ENCODE data around the gene DSN1.

DSN1 gene

DNA sequence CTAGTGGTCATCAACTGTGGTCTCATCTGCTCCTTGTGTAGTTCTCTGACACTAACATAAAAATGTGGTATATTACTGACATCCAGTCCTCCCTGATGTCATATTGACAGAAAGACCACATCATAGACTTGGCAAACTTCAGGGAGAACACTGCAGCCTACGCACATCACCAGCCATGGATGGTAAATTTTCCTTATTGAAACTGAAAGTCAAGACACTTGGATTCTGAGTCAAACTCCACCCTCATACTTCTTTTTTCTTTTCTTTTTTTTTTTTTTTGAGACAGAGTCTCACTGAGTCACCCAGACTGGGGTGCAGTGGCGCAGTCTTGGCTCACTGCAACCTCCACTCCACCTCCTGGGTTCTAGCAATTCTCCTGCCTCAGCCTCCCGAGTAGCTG is 53.1 kb downstream of the DSN1 start:
- TF ChIP-seq, protein P1, sequence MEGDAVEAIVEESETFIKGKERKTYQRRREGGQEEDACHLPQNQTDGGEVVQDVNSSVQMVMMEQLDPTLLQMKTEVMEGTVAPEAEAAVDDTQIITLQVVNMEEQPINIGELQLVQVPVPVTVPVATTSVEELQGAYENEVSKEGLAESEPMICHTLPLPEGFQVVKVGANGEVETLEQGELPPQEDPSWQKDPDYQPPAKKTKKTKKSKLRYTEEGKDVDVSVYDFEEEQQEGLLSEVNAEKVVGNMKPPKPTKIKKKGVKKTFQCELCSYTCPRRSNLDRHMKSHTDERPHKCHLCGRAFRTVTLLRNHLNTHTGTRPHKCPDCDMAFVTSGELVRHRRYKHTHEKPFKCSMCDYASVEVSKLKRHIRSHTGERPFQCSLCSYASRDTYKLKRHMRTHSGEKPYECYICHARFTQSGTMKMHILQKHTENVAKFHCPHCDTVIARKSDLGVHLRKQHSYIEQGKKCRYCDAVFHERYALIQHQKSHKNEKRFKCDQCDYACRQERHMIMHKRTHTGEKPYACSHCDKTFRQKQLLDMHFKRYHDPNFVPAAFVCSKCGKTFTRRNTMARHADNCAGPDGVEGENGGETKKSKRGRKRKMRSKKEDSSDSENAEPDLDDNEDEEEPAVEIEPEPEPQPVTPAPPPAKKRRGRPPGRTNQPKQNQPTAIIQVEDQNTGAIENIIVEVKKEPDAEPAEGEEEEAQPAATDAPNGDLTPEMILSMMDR (IDR thresholded peaks at IDR 0.05; ENCODE audit: extremely low read depth, missing control alignments) = no peak

GRCh38 chr20:36717657-36718056 is 55.9 kb downstream of the DSN1 start:
- no peak for DNase-seq (ENCODE audit: low spot score)
- TF ChIP-seq, protein P1 (IDR thresholded peaks at IDR 0.05; ENCODE audit: extremely low read depth, missing control alignments) = peak; percentile 13

More for the DNA sequence above, 53.1 kb downstream of the DSN1 start:
- no peak for DNase-seq (ENCODE audit: low spot score)

DNA sequence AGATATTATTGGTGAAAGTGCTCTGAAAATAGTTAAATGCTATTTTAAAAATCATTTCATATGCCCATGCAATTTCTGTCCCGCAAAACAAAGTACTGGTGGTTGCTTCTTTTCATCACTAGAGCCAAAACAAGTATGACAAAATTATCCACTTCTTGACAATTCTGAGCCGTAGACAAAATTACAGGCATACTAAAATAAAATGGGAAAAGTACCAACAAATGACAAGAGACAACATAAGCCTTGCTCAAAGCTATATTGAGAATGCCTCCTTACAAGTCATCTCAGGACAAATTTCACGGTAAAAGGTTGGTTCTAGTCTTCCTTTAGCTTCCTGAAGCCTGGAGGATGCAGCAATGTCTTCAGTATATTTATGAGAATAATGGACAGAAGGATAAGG is 56.5 kb downstream of the DSN1 start:
- TF ChIP-seq, protein P1 (IDR thresholded peaks at IDR 0.05; ENCODE audit: extremely low read depth, missing control alignments) = no peak
- DNase-seq (ENCODE audit: low spot score) = no peak

DNA sequence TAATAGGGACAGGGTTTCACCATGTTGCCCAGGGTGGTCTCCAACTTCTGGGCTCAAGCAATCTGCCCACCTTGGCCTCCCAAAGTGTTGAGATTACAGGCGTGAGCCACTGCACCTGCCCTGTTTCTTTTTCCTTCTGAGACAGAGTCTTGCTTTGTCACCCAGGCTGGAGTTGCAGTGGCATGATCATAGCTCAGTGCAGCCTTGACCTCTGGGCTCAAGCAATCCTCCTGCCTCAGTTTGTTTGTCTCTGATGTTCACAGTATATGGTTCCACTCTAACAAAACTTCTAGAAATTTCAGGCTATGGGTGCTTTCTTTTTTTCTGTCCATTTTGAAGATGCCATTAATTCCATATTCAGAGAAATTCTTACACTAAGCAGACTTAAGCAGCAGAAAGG is 60.8 kb downstream of the DSN1 start:
- no peak for DNase-seq (ENCODE audit: low spot score)
- TF ChIP-seq, protein P1 (IDR thresholded peaks at IDR 0.05; ENCODE audit: extremely low read depth, missing control alignments) = no peak

DNA sequence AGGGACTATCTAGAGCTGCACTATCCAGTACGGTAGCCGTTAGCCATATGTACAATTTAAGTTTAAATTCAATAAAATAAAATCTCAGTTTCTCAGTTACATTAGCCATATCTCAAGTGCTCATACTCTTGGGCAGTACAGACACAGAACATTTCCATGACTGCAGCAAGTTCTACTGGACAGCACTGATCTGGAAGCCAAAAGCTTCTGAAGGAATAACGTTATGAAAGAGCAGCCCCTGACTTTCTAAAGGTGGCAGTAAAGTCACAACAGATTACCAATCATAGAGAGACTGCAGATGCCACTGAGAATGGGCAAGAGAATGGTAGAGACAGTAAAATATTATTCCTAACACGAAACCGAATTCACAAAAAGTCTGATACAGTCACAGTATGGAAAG is 64.4 kb downstream of the DSN1 start:
- TF ChIP-seq, protein P1 (IDR thresholded peaks at IDR 0.05; ENCODE audit: extremely low read depth, missing control alignments) = no peak
- no peak for DNase-seq (ENCODE audit: low spot score)

GRCh38 chr20:36703530-36703929 is 70.0 kb downstream of the DSN1 start:
- no peak for DNase-seq (ENCODE audit: low spot score)
- TF ChIP-seq, protein P1 (IDR thresholded peaks at IDR 0.05; ENCODE audit: extremely low read depth, missing control alignments) = no peak
